Measurements from ENCODE around the gene FCF1.

DNA sequence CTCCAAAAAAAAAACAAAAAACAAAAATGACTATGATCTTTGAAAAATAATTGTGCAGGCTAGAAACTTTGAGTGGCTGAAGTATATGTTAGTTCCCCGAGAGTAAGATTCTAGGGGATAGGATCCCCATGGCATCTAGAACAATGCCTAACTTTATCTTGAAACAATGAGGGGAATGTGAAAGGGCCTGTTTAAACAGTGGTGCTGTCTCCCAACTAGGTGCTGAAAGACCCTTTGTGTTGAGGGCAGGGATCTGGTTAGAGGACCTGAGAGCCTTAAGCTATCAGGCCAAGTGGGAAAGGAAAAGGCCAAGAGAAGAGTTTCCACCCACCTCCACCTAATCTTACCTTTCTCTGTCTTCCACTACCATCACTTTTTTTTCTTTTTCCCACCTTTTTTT lies 43.4 kb downstream of the FCF1 start:
- TF ChIP-seq, protein P1, sequence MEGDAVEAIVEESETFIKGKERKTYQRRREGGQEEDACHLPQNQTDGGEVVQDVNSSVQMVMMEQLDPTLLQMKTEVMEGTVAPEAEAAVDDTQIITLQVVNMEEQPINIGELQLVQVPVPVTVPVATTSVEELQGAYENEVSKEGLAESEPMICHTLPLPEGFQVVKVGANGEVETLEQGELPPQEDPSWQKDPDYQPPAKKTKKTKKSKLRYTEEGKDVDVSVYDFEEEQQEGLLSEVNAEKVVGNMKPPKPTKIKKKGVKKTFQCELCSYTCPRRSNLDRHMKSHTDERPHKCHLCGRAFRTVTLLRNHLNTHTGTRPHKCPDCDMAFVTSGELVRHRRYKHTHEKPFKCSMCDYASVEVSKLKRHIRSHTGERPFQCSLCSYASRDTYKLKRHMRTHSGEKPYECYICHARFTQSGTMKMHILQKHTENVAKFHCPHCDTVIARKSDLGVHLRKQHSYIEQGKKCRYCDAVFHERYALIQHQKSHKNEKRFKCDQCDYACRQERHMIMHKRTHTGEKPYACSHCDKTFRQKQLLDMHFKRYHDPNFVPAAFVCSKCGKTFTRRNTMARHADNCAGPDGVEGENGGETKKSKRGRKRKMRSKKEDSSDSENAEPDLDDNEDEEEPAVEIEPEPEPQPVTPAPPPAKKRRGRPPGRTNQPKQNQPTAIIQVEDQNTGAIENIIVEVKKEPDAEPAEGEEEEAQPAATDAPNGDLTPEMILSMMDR (conservative IDR thresholded peaks at IDR 0.05; ENCODE audit: low read depth in 2 of 2), result no peak
- TF ChIP-seq EZH2 (IDR thresholded peaks at IDR 0.05; ENCODE audit: low read depth, unreplicated experiment) (no peak), POLR2AphosphoS5 (IDR thresholded peaks at IDR 0.05; ENCODE audit: low read depth) (no peak), REST (IDR thresholded peaks at IDR 0.05; ENCODE audit: unreplicated experiment) (peak; percentile 56), EZH2phosphoT487 (IDR thresholded peaks at IDR 0.05; ENCODE audit: unreplicated experiment) (no peak), ETS1 (IDR thresholded peaks at IDR 0.05) (no peak), NANOG (IDR thresholded peaks at IDR 0.05; ENCODE audit: borderline replicate concordance) (no peak), CREB1 (CRISPR knock-in tag; IDR thresholded peaks at IDR 0.05; ENCODE audit: low read depth) (no peak), JUNB (IDR thresholded peaks at IDR 0.05; ENCODE audit: unreplicated experiment) (no peak), ZNF114 (CRISPR knock-in tag; IDR thresholded peaks at IDR 0.05) (no peak), ZNF331 (CRISPR knock-in tag; IDR thresholded peaks at IDR 0.05; ENCODE audit: low read depth) (no peak), STAT1 (IDR thresholded peaks at IDR 0.05; ENCODE audit: unreplicated experiment) (no peak)
- TF ChIP-seq, protein P2, sequence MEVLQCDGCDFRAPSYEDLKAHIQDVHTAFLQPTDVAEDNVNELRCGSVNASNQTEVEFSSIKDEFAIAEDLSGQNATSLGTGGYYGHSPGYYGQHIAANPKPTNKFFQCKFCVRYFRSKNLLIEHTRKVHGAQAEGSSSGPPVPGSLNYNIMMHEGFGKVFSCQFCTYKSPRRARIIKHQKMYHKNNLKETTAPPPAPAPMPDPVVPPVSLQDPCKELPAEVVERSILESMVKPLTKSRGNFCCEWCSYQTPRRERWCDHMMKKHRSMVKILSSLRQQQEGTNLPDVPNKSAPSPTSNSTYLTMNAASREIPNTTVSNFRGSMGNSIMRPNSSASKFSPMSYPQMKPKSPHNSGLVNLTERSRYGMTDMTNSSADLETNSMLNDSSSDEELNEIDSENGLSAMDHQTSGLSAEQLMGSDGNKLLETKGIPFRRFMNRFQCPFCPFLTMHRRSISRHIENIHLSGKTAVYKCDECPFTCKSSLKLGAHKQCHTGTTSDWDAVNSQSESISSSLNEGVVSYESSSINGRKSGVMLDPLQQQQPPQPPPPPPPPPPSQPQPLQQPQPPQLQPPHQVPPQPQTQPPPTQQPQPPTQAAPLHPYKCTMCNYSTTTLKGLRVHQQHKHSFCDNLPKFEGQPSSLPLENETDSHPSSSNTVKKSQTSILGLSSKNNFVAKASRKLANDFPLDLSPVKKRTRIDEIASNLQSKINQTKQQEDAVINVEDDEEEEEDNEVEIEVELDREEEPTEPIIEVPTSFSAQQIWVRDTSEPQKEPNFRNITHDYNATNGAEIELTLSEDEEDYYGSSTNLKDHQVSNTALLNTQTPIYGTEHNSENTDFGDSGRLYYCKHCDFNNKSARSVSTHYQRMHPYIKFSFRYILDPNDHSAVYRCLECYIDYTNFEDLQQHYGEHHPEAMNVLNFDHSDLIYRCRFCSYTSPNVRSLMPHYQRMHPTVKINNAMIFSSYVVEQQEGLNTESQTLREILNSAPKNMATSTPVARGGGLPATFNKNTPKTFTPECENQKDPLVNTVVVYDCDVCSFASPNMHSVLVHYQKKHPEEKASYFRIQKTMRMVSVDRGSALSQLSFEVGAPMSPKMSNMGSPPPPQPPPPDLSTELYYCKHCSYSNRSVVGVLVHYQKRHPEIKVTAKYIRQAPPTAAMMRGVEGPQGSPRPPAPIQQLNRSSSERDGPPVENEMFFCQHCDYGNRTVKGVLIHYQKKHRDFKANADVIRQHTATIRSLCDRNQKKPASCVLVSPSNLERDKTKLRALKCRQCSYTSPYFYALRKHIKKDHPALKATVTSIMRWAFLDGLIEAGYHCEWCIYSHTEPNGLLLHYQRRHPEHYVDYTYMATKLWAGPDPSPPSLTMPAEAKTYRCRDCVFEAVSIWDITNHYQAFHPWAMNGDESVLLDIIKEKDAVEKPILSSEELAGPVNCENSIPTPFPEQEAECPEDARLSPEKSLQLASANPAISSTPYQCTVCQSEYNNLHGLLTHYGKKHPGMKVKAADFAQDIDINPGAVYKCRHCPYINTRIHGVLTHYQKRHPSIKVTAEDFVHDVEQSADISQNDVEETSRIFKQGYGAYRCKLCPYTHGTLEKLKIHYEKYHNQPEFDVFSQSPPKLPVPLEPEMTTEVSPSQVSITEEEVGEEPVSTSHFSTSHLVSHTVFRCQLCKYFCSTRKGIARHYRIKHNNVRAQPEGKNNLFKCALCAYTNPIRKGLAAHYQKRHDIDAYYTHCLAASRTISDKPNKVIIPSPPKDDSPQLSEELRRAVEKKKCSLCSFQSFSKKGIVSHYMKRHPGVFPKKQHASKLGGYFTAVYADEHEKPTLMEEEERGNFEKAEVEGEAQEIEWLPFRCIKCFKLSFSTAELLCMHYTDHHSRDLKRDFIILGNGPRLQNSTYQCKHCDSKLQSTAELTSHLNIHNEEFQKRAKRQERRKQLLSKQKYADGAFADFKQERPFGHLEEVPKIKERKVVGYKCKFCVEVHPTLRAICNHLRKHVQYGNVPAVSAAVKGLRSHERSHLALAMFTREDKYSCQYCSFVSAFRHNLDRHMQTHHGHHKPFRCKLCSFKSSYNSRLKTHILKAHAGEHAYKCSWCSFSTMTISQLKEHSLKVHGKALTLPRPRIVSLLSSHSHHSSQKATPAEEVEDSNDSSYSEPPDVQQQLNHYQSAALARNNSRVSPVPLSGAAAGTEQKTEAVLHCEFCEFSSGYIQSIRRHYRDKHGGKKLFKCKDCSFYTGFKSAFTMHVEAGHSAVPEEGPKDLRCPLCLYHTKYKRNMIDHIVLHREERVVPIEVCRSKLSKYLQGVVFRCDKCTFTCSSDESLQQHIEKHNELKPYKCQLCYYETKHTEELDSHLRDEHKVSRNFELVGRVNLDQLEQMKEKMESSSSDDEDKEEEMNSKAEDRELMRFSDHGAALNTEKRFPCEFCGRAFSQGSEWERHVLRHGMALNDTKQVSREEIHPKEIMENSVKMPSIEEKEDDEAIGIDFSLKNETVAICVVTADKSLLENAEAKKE (CRISPR knock-in tag; IDR thresholded peaks at IDR 0.05), result no peak
